GM12872 (cell line): ENCODE results near the gene SNX2.

Source experiments
- TF ChIP-seq, protein P1 (sequence below): IDR thresholded peaks from 3 replicates; pipeline ENCODE4 v1.5.1; 2011; ENCODE audit warnings: low read depth, mild to moderate bottlenecking, low read length, moderate library complexity; ENCODE audit not compliant: insufficient read depth

The SNX2 gene

DNA sequence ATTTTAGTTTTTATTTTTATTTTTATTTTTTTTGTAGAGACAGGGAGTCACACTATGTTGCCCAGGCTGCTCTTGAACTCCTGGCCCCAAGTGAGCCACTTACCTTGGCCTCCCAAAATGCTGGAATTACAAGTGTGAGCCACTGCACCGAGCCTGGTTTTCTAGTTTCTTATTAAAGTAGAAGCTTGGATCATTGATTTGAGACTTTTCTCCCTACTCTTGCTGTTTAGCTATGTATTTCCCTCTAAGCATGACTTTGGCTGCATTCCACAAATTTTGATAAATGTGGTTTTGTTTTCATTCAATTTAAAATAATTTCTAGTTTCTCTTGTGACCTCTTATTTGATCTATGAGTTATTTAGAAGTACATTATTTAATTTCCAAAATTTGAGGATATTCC is 10.4 kb downstream of the SNX2 start:
- TF ChIP-seq, protein P1, sequence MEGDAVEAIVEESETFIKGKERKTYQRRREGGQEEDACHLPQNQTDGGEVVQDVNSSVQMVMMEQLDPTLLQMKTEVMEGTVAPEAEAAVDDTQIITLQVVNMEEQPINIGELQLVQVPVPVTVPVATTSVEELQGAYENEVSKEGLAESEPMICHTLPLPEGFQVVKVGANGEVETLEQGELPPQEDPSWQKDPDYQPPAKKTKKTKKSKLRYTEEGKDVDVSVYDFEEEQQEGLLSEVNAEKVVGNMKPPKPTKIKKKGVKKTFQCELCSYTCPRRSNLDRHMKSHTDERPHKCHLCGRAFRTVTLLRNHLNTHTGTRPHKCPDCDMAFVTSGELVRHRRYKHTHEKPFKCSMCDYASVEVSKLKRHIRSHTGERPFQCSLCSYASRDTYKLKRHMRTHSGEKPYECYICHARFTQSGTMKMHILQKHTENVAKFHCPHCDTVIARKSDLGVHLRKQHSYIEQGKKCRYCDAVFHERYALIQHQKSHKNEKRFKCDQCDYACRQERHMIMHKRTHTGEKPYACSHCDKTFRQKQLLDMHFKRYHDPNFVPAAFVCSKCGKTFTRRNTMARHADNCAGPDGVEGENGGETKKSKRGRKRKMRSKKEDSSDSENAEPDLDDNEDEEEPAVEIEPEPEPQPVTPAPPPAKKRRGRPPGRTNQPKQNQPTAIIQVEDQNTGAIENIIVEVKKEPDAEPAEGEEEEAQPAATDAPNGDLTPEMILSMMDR = no peak

DNA sequence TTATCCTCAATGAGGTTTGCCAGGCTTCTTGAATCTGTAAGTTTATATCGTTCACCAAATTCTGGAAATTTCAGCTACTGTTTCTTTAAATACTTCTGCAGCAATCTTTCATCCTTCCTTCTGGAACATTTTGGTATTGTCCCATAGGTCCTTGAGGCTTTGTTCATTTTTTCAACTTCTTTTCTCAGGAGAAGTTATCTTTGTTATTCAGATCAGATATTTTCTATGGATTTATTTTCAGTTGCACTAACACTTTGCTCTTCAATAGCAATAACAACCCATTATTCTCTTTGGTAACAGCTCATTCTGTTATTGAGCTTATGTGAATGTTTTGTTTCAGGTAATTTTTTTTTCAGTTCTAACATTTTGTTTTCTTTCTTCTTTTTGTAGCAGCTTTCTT is 13.5 kb downstream of the SNX2 start:
- TF ChIP-seq, protein P1 = no peak

DNA sequence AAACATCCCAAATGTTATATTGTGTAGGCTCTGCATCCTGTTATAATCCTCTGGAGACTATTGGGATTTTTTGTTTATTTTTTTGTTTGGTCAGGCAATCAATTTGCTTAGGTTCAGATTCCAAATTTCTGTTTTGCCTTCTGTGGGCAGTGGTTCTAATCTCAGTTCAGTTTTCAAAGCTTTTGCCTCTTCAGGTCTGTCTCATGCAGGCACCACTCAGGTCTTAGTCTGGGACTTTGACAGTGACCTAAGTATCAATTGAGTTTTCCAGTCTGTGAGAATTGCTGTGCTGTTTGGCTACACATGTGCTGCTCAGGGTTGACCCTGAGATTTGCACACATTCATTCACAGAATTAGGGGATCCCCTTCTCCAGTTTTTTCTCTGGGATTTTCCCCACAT is 14.1 kb downstream of the SNX2 start:
- TF ChIP-seq, protein P1 = no peak

DNA sequence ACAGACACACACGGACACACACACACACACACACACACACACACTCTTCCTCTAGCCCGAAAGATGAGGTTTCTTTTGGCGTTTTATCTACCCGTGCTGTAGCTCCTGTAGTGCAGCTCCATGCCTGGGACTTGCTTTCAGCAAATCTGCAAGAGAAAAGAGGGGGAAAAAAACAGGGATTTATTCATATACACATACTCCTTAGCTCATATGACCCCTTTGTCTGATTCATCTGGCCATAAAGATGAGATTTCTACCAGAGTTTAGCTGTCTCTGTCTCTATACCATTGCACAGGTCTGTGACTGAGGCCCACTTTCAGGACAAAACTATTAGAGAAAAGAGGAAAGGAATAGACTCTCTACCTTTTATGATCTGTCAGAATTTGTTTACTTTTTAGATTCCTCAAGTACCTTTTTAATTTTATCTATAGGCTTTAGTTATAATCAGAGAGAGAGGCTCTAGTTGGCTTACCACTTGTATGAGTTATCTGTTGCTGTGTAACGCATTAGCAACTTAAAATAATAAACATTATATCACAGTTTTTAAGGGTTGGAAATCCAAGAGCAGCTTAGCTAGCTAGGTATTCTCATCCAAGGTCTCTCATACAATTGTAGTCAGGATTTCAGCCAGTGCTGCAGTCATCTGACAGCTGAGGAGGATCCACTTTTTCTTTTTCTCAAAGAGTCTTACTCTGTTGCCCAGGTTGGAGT is 14.7 kb downstream of the SNX2 start:
- TF ChIP-seq, protein P1 = no peak

DNA sequence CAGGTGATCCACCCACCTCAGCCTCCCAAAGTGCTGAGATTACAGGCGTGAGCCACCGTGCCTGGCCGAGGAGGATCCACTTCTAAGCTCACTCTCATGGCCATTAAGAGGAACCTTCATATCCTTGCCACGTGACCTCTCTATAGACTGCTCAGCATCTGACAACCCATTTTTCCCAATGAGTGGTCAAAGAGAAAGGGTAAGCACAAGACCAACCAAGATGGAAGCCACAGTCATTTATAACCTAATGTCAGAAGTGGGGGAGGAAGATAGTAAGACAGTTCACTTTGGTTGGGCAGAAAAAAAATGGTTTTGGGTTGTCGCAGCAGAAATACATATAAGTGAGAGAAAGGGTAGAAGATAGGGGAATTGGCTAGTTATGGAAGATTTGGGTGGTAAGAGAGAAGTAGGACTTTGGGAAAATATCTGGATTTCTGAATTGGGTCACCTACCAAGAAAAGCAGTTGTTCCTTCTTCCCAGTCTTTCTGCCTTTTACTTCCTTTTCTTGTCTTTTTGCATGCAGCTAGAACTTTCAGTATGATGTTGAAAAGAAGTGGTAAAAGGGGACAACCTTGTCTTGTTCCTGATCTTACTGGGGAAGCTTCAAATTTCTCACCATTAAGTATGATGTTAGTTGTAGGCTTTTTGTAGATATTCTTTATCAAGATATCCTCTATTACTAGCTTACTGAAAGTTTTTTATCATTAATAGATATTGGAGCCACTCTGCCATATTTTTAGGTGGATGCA is 15.6 kb downstream of the SNX2 start:
- TF ChIP-seq, protein P1 = no peak

DNA sequence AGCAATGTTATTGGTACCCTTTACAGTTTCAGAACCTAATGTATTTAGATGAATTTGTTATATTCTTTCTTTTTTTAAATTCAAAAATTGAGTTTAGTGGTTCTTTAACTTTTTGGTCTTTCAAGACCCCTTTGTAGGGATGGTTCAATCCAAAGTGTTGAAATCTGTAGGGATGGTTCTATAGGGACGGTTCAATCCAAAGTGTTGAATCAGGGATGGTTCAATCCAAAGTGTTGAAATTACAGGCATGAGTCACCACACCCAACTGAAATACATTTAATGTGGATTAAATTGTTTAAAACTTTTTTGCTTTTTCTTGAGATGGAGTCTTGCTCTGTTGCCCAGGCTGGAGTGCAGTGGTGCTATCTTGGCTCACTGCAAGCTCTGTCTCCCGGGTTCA is 30.6 kb downstream of the SNX2 start:
- TF ChIP-seq, protein P1 = no peak

DNA sequence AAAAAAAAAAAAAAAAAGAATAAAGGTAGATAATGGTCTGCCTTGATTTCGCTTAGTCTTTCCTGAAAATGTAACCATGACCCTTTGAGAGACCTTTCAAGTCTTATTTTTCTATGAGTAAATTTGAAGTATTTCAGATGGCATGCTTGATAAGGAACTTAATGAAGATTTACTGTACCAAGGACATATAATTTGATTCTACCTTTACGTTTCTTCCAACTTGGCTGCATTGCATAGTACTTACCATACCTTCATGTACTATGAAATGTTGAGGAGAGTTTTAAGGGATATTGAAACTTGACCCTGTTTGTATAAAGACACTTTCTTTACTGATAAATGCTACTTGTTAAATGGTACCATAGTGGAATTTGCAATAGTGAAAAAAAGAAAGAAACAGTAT is 35.5 kb downstream of the SNX2 start:
- TF ChIP-seq, protein P1 = no peak
